AG10803 (cell line): ENCODE measurements around the gene GATAD2B.
A peak's percentile ranks its signal among the peaks of the same experiment; 100 is the strongest.

ENCODE experiments used
- DNase-seq: peaks from one replicate; pipeline ENCODE4 v3.0.0; 2010; ENCODE audit warnings: low read depth
- H3K4me3 ChIP-seq: 2 replicates; pipeline ENCODE4 v1.5.1; 2011; ENCODE audit warnings: mild to moderate bottlenecking, low read length, control low read depth
- TF ChIP-seq, protein P1 (sequence below): conservative IDR thresholded peaks from 2 replicates; pipeline ENCODE4 v1.5.1; 2011; ENCODE audit warnings: mild to moderate bottlenecking, low read length, control low read depth, inconsistent platforms

The GATAD2B gene

DNA sequence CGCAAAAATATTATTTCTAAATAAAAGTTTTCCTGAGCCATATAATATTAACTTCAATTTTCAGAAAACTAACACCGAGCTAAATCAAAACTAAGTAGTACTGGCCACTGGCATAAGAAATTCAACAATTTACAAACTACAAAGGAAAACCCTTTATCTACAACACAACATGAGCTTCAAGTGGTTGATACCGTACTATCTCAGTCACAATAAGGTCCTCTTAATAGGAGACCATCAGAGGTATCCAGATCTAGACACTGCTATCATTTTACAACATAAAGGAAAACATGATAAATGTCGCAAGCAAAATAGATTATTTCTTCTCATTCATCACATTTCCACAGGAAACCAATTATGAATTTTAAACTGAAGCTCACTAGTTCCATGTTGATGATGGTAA lies 39.5 kb downstream of the GATAD2B start:
- TF ChIP-seq, protein P1, sequence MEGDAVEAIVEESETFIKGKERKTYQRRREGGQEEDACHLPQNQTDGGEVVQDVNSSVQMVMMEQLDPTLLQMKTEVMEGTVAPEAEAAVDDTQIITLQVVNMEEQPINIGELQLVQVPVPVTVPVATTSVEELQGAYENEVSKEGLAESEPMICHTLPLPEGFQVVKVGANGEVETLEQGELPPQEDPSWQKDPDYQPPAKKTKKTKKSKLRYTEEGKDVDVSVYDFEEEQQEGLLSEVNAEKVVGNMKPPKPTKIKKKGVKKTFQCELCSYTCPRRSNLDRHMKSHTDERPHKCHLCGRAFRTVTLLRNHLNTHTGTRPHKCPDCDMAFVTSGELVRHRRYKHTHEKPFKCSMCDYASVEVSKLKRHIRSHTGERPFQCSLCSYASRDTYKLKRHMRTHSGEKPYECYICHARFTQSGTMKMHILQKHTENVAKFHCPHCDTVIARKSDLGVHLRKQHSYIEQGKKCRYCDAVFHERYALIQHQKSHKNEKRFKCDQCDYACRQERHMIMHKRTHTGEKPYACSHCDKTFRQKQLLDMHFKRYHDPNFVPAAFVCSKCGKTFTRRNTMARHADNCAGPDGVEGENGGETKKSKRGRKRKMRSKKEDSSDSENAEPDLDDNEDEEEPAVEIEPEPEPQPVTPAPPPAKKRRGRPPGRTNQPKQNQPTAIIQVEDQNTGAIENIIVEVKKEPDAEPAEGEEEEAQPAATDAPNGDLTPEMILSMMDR = no peak
- no peak for DNase-seq
- no peak overlapping the region for H3K4me3 ChIP-seq

GRCh38 chr1:153882296-153882912 lies 40.4 kb downstream of the GATAD2B start:
- DNase-seq = no peak
- no peak overlapping the region for H3K4me3 ChIP-seq
- TF ChIP-seq, protein P1 = no peak

- peak; percentile 23 for DNase-seq
- peak overlapping the region; percentile 36 for H3K4me3 ChIP-seq
These were observed 41.0 kb downstream of the GATAD2B start for GRCh38 chr1:153881751-153882150.

GRCh38 chr1:153880962-153881361 lies 41.8 kb downstream of the GATAD2B start:
- TF ChIP-seq, protein P1 = no peak
- H3K4me3 ChIP-seq = peak overlapping the region; percentile 36
- DNase-seq = peak; percentile 67

More at GRCh38 chr1:153881751-153882150, 41.0 kb downstream of the GATAD2B start:
- TF ChIP-seq, protein P1 = no peak

GRCh38 chr1:153880024-153880423 lies 42.7 kb downstream of the GATAD2B start:
- TF ChIP-seq, protein P1 = no peak

GRCh38 chr1:153877112-153877511 lies 45.7 kb downstream of the GATAD2B start:
- TF ChIP-seq, protein P1 = no peak
- no peak overlapping the region for H3K4me3 ChIP-seq
- DNase-seq = no peak

More at GRCh38 chr1:153880024-153880423, 42.7 kb downstream of the GATAD2B start:
- no peak overlapping the region for H3K4me3 ChIP-seq
- no peak for DNase-seq

GRCh38 chr1:153872934-153873333 lies 49.8 kb downstream of the GATAD2B start:
- no peak overlapping the region for H3K4me3 ChIP-seq
- DNase-seq = no peak
- TF ChIP-seq, protein P1 = no peak
